Measurements from ENCODE around the gene SLC25A21.

Gene SLC25A21

DNA sequence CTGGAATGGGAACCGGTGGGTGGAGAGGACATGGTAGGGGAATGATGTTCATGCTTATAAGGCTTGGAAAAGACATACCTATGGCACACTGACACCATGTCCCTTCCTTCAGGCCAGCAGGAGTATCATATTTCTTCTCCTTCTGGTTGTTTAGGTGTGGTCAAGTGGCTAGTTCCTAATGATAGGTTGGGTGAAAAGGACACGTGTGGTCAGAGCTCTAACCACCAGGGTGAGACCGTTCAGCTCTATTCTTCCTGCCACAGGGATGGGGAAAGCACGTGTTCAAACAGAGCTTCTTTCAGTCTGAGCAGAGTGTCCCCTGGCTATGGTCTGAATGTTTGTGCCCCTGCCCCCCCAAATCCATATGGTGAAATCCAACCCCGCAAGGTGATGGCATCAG lies 301.6 kb downstream of the SLC25A21 start:
- no peak for TF ChIP-seq SIN3A (IDR thresholded peaks at IDR 0.05; ENCODE audit: borderline replicate concordance, insufficient read depth, low read length)
- no peak for TF ChIP-seq FOXP2 (optimal IDR thresholded peaks at IDR 0.05; ENCODE audit: borderline replicate concordance, extremely low read depth, extremely low read length, insufficient read depth)
- no peak for TF ChIP-seq POLR2AphosphoS5 (IDR thresholded peaks at IDR 0.05; ENCODE audit: low read depth, low read length)
- TF ChIP-seq REST (IDR thresholded peaks at IDR 0.05; ENCODE audit: insufficient read depth in 1 of 2, low read depth in 2 of 2, low read length in 2 of 2): no peak
- TF ChIP-seq TAF1 (IDR thresholded peaks at IDR 0.05; ENCODE audit: borderline replicate concordance, insufficient read depth, low read length): no peak

GRCh38 chr14:36869125-36869524 lies 303.3 kb downstream of the SLC25A21 start:
- no peak for TF ChIP-seq SIN3A (IDR thresholded peaks at IDR 0.05; ENCODE audit: borderline replicate concordance, insufficient read depth, low read length)
- no peak for TF ChIP-seq REST (IDR thresholded peaks at IDR 0.05; ENCODE audit: insufficient read depth in 1 of 2, low read depth in 2 of 2, low read length in 2 of 2)
- no peak for TF ChIP-seq TAF1 (IDR thresholded peaks at IDR 0.05; ENCODE audit: borderline replicate concordance, insufficient read depth, low read length)
- no peak for TF ChIP-seq POLR2AphosphoS5 (IDR thresholded peaks at IDR 0.05; ENCODE audit: low read depth, low read length)
- TF ChIP-seq FOXP2 (optimal IDR thresholded peaks at IDR 0.05; ENCODE audit: borderline replicate concordance, extremely low read depth, extremely low read length, insufficient read depth): no peak

- TF ChIP-seq SIN3A (IDR thresholded peaks at IDR 0.05; ENCODE audit: borderline replicate concordance, insufficient read depth, low read length) (no peak), FOXP2 (optimal IDR thresholded peaks at IDR 0.05; ENCODE audit: borderline replicate concordance, extremely low read depth, extremely low read length, insufficient read depth) (no peak), TAF1 (IDR thresholded peaks at IDR 0.05; ENCODE audit: borderline replicate concordance, insufficient read depth, low read length) (no peak), POLR2AphosphoS5 (IDR thresholded peaks at IDR 0.05; ENCODE audit: low read depth, low read length) (no peak), REST (IDR thresholded peaks at IDR 0.05; ENCODE audit: insufficient read depth in 1 of 2, low read depth in 2 of 2, low read length in 2 of 2) (no peak)
Measured at GRCh38 chr14:36866867-36867266, 305.5 kb downstream of the SLC25A21 start.

DNA sequence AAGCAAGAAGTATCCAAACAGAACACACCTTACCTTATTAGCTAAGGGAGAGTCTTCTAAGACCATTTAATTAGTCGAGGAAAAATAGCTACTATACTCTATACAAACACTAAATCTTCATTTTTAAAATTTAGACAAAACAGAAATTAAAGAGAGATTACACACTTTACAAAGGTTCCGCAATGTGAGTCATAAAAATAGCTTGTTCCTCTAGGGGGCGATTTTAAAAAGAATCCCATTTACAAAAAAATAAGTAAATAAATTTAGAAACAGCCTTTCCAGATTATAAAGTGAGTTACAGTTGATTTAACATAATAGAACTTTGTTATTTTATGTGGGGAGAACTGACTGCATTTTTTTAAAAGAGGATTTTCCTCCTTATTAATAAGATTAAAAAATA lies 309.1 kb downstream of the SLC25A21 start:
- no peak for TF ChIP-seq TAF1 (IDR thresholded peaks at IDR 0.05; ENCODE audit: borderline replicate concordance, insufficient read depth, low read length)
- TF ChIP-seq REST (IDR thresholded peaks at IDR 0.05; ENCODE audit: insufficient read depth in 1 of 2, low read depth in 2 of 2, low read length in 2 of 2): no peak
- no peak for TF ChIP-seq FOXP2 (optimal IDR thresholded peaks at IDR 0.05; ENCODE audit: borderline replicate concordance, extremely low read depth, extremely low read length, insufficient read depth)
- TF ChIP-seq POLR2AphosphoS5 (IDR thresholded peaks at IDR 0.05; ENCODE audit: low read depth, low read length): no peak
- TF ChIP-seq SIN3A (IDR thresholded peaks at IDR 0.05; ENCODE audit: borderline replicate concordance, insufficient read depth, low read length): no peak

GRCh38 chr14:36860831-36861230 lies 311.6 kb downstream of the SLC25A21 start:
- TF ChIP-seq REST (IDR thresholded peaks at IDR 0.05; ENCODE audit: insufficient read depth in 1 of 2, low read depth in 2 of 2, low read length in 2 of 2) (no peak), POLR2AphosphoS5 (IDR thresholded peaks at IDR 0.05; ENCODE audit: low read depth, low read length) (no peak), TAF1 (IDR thresholded peaks at IDR 0.05; ENCODE audit: borderline replicate concordance, insufficient read depth, low read length) (no peak), SIN3A (IDR thresholded peaks at IDR 0.05; ENCODE audit: borderline replicate concordance, insufficient read depth, low read length) (no peak), FOXP2 (optimal IDR thresholded peaks at IDR 0.05; ENCODE audit: borderline replicate concordance, extremely low read depth, extremely low read length, insufficient read depth) (no peak)
